IPS-18c (cell line): Measurements from ENCODE around the gene POU2AF3.

ENCODE experiments used
- H3K4me3 ChIP-seq: 2 replicates; pipeline ENCODE4 v1.7.0; 2013; ENCODE audit warnings: low read depth, mild to moderate bottlenecking, low read length, moderate library complexity; ENCODE audit not compliant: insufficient read depth
- H3K9me3 ChIP-seq: one replicate; pipeline ENCODE4 v1.6.1; 2013; ENCODE audit warnings: mild to moderate bottlenecking, low read length, moderate library complexity; ENCODE audit not compliant: control insufficient read depth, insufficient read depth

Gene POU2AF3

GRCh38 chr11:111357150-111358037 is 59.0 kb downstream of the POU2AF3 start:
- no peak overlapping the region for H3K4me3 ChIP-seq
- H3K9me3 ChIP-seq, result peaks cover 4% of the 10 kb centered on the region
